Karpas-422 (cell line): ENCODE measurements around the gene CCDC187. TPM values are rescaled to one million over a fixed set of nuclear protein-coding genes. Genes with fewer than 3 reads are reported as not detected.
A peak's percentile ranks its signal among the peaks of the same experiment; 100 is the strongest.

Experiments used
- DNase-seq: peaks from one replicate; pipeline ENCODE4 v3.0.0-alpha.2; 2015
- H2AFZ ChIP-seq: fragments of 200-600 bp; sonication (generic); 2 replicates; pipeline ENCODE4 v1.6.1; 2014; ENCODE audit warnings: antibody characterized with exemption, low read length, mixed read lengths
- H3K27ac ChIP-seq: fragments of 200-600 bp; sonication (generic); 2 replicates; pipeline ENCODE4 v1.5.1; 2014; ENCODE audit warnings: mild to moderate bottlenecking, low read length, moderate library complexity
- H3K27me3 ChIP-seq: fragments of 200-600 bp; sonication (generic); 2 replicates; pipeline ENCODE4 v1.6.1; 2014; ENCODE audit warnings: low read length, mixed read lengths
- H3K36me3 ChIP-seq: fragments of 200-600 bp; sonication (generic); 2 replicates; pipeline ENCODE4 v1.6.1; 2014; ENCODE audit warnings: low read length, mixed read lengths; ENCODE audit not compliant: insufficient read depth
- H3K4me1 ChIP-seq: fragments of 200-600 bp; sonication (generic); 2 replicates; pipeline ENCODE4 v1.6.1; 2014; ENCODE audit warnings: mild to moderate bottlenecking, low read length, mixed read lengths
- H3K4me2 ChIP-seq: fragments of 200-600 bp; sonication (generic); 2 replicates; pipeline ENCODE4 v1.6.1; 2014; ENCODE audit warnings: low read length, low read depth, mild to moderate bottlenecking; ENCODE audit not compliant: poor library complexity, severe bottlenecking
- H3K4me3 ChIP-seq: fragments of 200-600 bp; sonication (generic); 2 replicates; pipeline ENCODE4 v1.5.1; 2014; ENCODE audit warnings: mild to moderate bottlenecking, antibody characterized with exemption, low read length, mixed read lengths
- H3K79me2 ChIP-seq: fragments of 200-600 bp; sonication (generic); 2 replicates; pipeline ENCODE4 v1.6.1; 2014; ENCODE audit warnings: mild to moderate bottlenecking, low read length, mixed read lengths
- H3K9ac ChIP-seq: fragments of 200-600 bp; sonication (generic); 2 replicates; pipeline ENCODE4 v1.6.0; 2014; ENCODE audit warnings: low read length
- H3K9me2 ChIP-seq: fragments of 200-600 bp; sonication (generic), shearing (Covaris generic); replicated peaks from 2 replicates; pipeline ENCODE4 v1.6.0; 2014; ENCODE audit warnings: mild to moderate bottlenecking, low read length, moderate library complexity; ENCODE audit not compliant: insufficient read depth
- H3K9me3 ChIP-seq: fragments of 300-700, 200-600 bp; sonication (generic); 2 replicates; pipeline ENCODE4 v1.6.1; 2014; ENCODE audit warnings: low read length, mixed read lengths
- H4K20me1 ChIP-seq: fragments of 200-600 bp; sonication (generic); 2 replicates; pipeline ENCODE4 v1.6.1; 2014; ENCODE audit warnings: mild to moderate bottlenecking, antibody characterized with exemption, low read length, low read depth; ENCODE audit not compliant: insufficient read depth
- total RNA-seq: library from RNA; depleted of rRNA; stranded (reverse); fragments of >200 nt; shearing (Covaris generic); gene quantifications from 2 replicates; pipeline ENCODE4 v1.2.3, GENCODE V29; 2014; ENCODE audit warnings: low replicate concordance

CCDC187 gene
- total RNA-seq, 1 experiment from 2014 or later = 0.34 TPM

DNA sequence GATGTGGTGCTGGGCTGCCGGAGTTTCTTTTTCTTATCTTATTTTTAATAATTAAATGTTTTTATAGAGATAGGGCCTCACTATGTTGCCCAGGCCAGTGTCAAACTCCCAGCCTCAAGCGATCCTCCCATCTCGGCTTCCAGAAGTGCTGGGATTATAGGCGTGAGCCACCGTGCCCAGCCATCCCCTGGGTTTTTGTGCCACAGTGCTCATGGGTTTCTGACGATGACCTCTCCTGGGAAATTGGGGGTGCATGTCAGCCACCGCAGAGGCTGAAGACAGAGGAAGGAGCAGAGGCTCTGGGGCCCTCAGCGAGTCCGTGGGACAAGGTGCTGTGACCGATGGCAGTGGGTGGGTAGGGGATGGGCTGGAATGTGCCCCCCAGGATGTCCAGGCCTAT is 37.9 kb upstream of the CCDC187 start:
- H3K79me2 ChIP-seq = no peaks in the 10 kb centered on the region
- H3K4me3 ChIP-seq = peak overlapping the region; percentile 35; the same call in 1 of the 2 replicates
- H3K36me3 ChIP-seq = no peaks in the 10 kb centered on the region
- peaks cover 59% of the 10 kb centered on the region for H3K4me1 ChIP-seq
- peak overlapping the region; percentile 50 for H3K4me2 ChIP-seq
- H3K27me3 ChIP-seq = no peaks in the 10 kb centered on the region
- 0 out of 2 replicates have a peak, but pooled peaks cover 10% of the 10 kb centered on the region for H4K20me1 ChIP-seq
- peak overlapping the region; percentile 60 for H3K9ac ChIP-seq
- no peaks in the 10 kb centered on the region for H3K9me2 ChIP-seq
- peak overlapping the region; percentile 71 for H3K27ac ChIP-seq
- no peaks in the 10 kb centered on the region for H3K9me3 ChIP-seq
- no peak overlapping the region for H2AFZ ChIP-seq
- DNase-seq = peak; percentile 74

GRCh38 chr9:136341042-136341655 is 37.3 kb upstream of the CCDC187 start:
- Histone ChIP-seq H3K27ac (peak overlapping the region; percentile 71), H3K79me2 (no peaks in the 10 kb centered on the region), H3K9me3 (no peaks in the 10 kb centered on the region), H3K4me2 (peak overlapping the region; percentile 50), H2AFZ (no peak overlapping the region), H3K9me2 (no peaks in the 10 kb centered on the region), H3K4me3 (no peak overlapping the region), H4K20me1 (0 out of 2 replicates have a peak, but pooled peaks cover 10% of the 10 kb centered on the region), H3K9ac (peak overlapping the region; percentile 60), H3K27me3 (no peaks in the 10 kb centered on the region), H3K36me3 (no peaks in the 10 kb centered on the region), H3K4me1 (peaks cover 59% of the 10 kb centered on the region)
- DNase-seq = no peak

DNA sequence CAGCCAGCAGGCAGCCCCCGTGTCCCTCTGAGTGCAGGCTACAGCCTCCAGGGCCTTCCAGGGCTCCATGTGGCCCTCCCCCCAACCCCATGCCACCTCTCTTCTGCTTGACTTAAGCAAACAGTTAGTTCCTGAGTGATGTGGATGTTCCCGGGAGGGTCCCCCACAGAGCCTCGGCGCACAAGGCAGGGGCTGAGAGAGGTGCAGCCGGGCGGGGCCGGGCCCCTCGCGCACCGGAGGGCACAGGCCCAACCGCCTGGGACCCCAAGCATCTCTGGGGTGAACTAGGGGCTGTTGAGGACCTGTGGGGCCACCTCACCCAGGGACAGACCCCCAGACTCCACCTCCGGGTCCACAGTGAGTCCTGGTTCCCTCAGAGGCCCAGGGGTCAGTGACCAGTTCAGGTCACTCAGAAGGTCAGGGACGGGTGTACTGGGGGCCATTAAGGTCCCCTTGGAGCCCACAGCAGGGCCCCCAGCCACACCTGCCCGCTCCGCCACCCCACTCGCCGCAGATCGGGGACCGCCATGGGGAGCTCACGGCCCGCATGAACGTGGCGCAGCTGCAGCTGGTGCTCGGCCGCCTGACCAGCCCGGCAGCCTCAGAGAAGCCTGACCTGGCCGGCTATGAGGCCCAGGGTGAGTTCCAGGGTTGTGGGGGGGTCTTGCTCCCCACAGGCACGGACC is 36.6 kb upstream of the CCDC187 start:
- no peaks in the 10 kb centered on the region for H3K79me2 ChIP-seq
- no peaks in the 10 kb centered on the region for H3K9me2 ChIP-seq
- no peak overlapping the region for H3K27ac ChIP-seq
- H4K20me1 ChIP-seq = 0 out of 2 replicates have a peak, but pooled peaks cover 10% of the 10 kb centered on the region
- no peaks in the 10 kb centered on the region for H3K36me3 ChIP-seq
- H3K4me1 ChIP-seq = peaks cover 62% of the 10 kb centered on the region
- H2AFZ ChIP-seq = no peak overlapping the region
- H3K9ac ChIP-seq = no peak overlapping the region
- H3K9me3 ChIP-seq = no peaks in the 10 kb centered on the region
- H3K4me3 ChIP-seq = no peak overlapping the region
- H3K27me3 ChIP-seq = no peaks in the 10 kb centered on the region
- DNase-seq = no peak
- H3K4me2 ChIP-seq = no peak overlapping the region

DNA sequence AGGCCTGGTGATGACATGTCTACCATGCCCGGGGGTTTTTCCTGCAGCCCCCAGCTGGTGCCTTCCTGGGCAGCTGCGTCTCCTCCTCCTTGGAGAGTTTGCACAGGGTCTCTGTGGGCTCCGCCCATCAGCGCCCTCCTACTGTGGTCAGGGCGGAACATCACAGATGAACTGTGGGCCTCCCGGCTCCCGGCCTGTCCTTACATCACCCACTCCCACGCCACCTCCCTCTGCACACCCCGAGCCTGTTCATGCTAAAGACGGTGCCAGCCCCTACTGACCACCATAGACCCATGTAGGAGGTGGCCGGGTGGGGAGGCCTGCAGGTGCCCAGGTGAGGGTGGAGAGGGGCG is 36.0 kb upstream of the CCDC187 start:
- DNase-seq = no peak
- no peaks in the 10 kb centered on the region for H3K9me2 ChIP-seq
- H3K27me3 ChIP-seq = no peaks in the 10 kb centered on the region
- H3K4me2 ChIP-seq = no peak overlapping the region
- peaks cover 67% of the 10 kb centered on the region for H3K4me1 ChIP-seq
- H3K27ac ChIP-seq = no peak overlapping the region
- no peak overlapping the region for H3K9ac ChIP-seq
- H3K9me3 ChIP-seq = no peaks in the 10 kb centered on the region
- no peaks in the 10 kb centered on the region for H3K79me2 ChIP-seq
- no peak overlapping the region for H2AFZ ChIP-seq
- H3K36me3 ChIP-seq = no peaks in the 10 kb centered on the region
- H3K4me3 ChIP-seq = no peak overlapping the region
- H4K20me1 ChIP-seq = 0 out of 2 replicates have a peak, but pooled peaks cover 8% of the 10 kb centered on the region

DNA sequence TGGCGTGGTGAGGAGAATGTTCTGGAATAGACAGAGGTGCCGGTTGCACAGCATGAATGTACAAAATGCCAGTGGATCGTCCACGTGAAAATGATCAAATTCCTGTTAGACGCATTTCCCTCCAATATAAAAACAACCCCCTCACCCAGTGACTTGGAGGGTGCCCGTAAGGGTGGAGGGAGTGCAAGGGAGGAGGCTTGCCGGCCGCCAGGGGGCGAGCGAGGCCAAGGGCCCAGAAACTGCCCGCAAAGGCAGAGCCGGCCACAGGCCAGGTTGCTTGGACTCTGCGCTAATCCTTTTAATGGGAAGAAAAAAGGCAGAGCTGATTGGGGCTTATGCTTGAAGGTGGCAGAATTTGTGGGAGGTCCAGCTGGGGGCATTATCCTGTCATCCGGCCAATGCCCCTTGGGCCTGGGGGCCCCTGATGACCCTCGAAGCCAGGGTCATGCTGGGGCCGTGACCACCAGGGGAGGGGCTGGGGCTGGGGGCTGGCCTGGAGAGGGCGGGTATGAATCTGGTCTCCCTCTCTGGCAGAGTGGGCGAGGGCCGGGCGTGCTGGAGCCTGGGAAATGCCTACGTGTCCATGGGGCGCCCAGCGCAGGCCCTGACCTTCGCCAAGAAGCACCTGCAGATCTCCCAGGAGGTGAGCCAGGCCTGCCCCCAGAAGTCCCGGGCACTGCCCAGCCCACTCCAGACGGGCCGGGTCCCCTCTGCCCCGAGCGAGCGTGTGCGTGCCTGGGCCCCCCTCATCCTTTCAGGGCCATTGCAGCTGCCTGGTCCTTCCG is 35.5 kb upstream of the CCDC187 start:
- H3K36me3 ChIP-seq = no peaks in the 10 kb centered on the region
- no peaks in the 10 kb centered on the region for H3K9me2 ChIP-seq
- H2AFZ ChIP-seq = no peak overlapping the region
- peak overlapping the region; percentile 49 for H3K4me2 ChIP-seq
- H3K9ac ChIP-seq = peak overlapping the region; percentile 61
- H3K79me2 ChIP-seq = no peaks in the 10 kb centered on the region
- peak overlapping the region; percentile 24; the same call in 1 of the 2 replicates for H3K4me3 ChIP-seq
- no peaks in the 10 kb centered on the region for H3K9me3 ChIP-seq
- DNase-seq = peak; percentile 91
- H3K27me3 ChIP-seq = no peaks in the 10 kb centered on the region
- H4K20me1 ChIP-seq = 0 out of 2 replicates have a peak, but pooled peaks cover 7% of the 10 kb centered on the region
- peak overlapping the region; percentile 73 for H3K27ac ChIP-seq
- H3K4me1 ChIP-seq = peaks cover 67% of the 10 kb centered on the region

GRCh38 chr9:136338511-136338910 is 34.6 kb upstream of the CCDC187 start:
- Histone ChIP-seq H3K9me2 (no peaks in the 10 kb centered on the region), H3K4me1 (peaks cover 73% of the 10 kb centered on the region), H3K79me2 (no peaks in the 10 kb centered on the region), H3K27me3 (no peaks in the 10 kb centered on the region), H3K4me3 (peak overlapping the region; percentile 38; the same call in 1 of the 2 replicates), H3K36me3 (no peaks in the 10 kb centered on the region), H3K4me2 (peak overlapping the region; percentile 49), H2AFZ (no peak overlapping the region), H3K9ac (peak overlapping the region; percentile 61), H3K9me3 (no peaks in the 10 kb centered on the region), H3K27ac (peak overlapping the region; percentile 73), H4K20me1 (0 out of 2 replicates have a peak, but pooled peaks cover 6% of the 10 kb centered on the region)
- no peak for DNase-seq

DNA sequence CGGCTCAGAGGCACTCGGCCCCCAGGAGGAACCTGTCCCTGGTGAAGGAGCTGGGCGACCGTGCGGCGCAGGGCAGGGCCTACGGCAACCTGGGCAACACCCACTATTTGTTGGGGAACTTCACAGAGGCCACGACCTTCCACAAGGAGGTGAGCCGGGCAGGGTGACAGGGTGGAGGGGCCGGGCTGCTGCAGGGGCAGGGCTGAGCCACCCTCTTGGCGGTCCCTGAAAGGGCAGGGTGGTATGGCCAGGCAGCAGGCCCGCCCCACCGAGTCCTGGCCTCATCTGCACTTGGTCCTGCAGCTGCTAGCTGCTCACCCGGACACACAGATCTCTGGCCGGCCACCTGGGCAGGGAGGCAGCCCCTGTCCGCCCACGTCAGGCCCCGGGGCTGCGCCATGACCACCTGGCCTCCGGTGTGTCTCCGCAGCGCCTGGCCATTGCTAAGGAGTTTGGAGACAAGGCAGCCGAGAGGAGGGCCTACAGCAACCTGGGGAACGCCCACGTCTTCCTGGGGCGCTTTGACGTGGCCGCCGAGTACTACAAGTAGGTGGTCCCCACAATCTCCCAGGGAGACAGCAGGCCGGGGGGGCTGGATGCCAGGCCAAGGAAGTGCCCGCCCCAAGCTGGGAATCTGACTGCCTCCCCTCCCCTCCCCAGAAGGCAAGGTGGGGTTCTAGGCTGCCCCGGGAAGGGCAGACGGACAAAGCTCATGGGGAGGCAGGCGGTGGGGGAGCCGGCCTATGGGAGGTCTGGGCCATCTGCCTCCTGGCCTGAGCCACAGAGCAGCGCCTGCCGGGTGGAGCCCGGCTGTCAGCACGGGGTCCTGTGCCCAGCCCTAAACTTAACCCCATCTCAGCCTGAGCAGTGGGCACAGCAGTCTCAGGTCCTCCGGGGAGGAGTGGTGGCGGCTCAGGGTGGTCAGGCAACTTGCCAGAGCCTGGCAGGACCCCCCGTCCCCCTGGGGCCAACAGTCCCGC is 33.8 kb upstream of the CCDC187 start:
- Histone ChIP-seq H3K36me3 (no peaks in the 10 kb centered on the region), H3K27ac (0 out of 2 replicates have a peak overlapping the region, but pooled peaks have one; percentile 73), H2AFZ (no peak overlapping the region), H3K9me2 (no peaks in the 10 kb centered on the region), H3K79me2 (no peaks in the 10 kb centered on the region), H3K9ac (peak overlapping the region; percentile 61), H3K4me3 (peak overlapping the region; percentile 38; the same call in 1 of the 2 replicates), H3K9me3 (no peaks in the 10 kb centered on the region), H3K27me3 (no peaks in the 10 kb centered on the region), H4K20me1 (no peaks in the 10 kb centered on the region), H3K4me2 (no peak overlapping the region), H3K4me1 (peaks cover 74% of the 10 kb centered on the region)
- DNase-seq = no peak
